ENCODE measurements around the gene CBX1. TPM values are rescaled to one million over a fixed set of nuclear protein-coding genes. Genes with fewer than 3 reads are reported as not detected.
A peak's percentile ranks its signal among the peaks of the same experiment; 100 is the strongest.
"Not testable (repeated sequence)": the region's sequence is repeated elsewhere in the genome, so short reads cannot be mapped to it uniquely, and the experiment has no call there.

CBX1 gene
- total RNA-seq, 2 experiments from 2014 or later: 55.3 to 56.7 TPM

GRCh38 chr17:48068491-48068961 is 32.8 kb downstream of the CBX1 start:
- DNase-seq: peak; percentile 24
- peaks cover 30% of the 10 kb centered on the region for H3K36me3 Mint-ChIP-seq
- H3K4me3 Mint-ChIP-seq: no peak overlapping the region
- intact Hi-C loops (cut with micrococcal nuclease): no loop called here
- H3K27ac Mint-ChIP-seq: no peak overlapping the region
- H3K4me1 Mint-ChIP-seq (ENCODE audit: low read depth): no peaks in the 10 kb centered on the region
- CTCF ChIA-PET: interaction anchor here (0.7 to 4.5 kb wide), 8 partner anchors 9 to 92 kb away, joined by 3 to 30 read pairs (median 5); no protein-coding TSS in a partner anchor
- POLR2A ChIA-PET: interaction anchor here (0.8 to 1.2 kb wide), 2 partner anchors 10 to 43 kb away, joined by 3 read pairs; no protein-coding TSS in a partner anchor
- H3K9me3 Mint-ChIP-seq: no peaks in the 10 kb centered on the region
- no peaks in the 10 kb centered on the region for H3K27me3 Mint-ChIP-seq

GRCh38 chr17:48067808-48068207 is 33.5 kb downstream of the CBX1 start:
- H3K9me3 Mint-ChIP-seq; H3K27ac Mint-ChIP-seq; intact Hi-C loops (cut with micrococcal nuclease); H3K4me3 Mint-ChIP-seq; H3K4me1 Mint-ChIP-seq (ENCODE audit: low read depth); H3K27me3 Mint-ChIP-seq; DNase-seq: not testable (repeated sequence)
- ChIA-PET CTCF (interaction anchor here (1.1 to 4.5 kb wide), 5 partner anchors 9 to 42 kb away, joined by 3 to 30 read pairs (median 6); no protein-coding TSS in a partner anchor), POLR2A (interaction anchor here (1.2 kb wide), 1 partner anchor 9 kb away, joined by 3 read pairs; no protein-coding TSS in a partner anchor)
- H3K36me3 Mint-ChIP-seq: peaks cover 28% of the 10 kb centered on the region

- no peak overlapping the region for H3K4me3 Mint-ChIP-seq
- H3K9me3 Mint-ChIP-seq: no peaks in the 10 kb centered on the region
- POLR2A ChIA-PET: interaction anchor here (0.9 kb wide), 1 partner anchor 12 kb away, joined by 3 read pairs; no protein-coding TSS in a partner anchor
- CTCF ChIA-PET: interaction anchor here (1.1 to 4.5 kb wide), 6 partner anchors 9 to 64 kb away, joined by 3 to 30 read pairs (median 5); no protein-coding TSS in a partner anchor
- no peaks in the 10 kb centered on the region for H3K4me1 Mint-ChIP-seq (ENCODE audit: low read depth)
- H3K36me3 Mint-ChIP-seq: peaks cover 31% of the 10 kb centered on the region
- DNase-seq: no peak
- H3K27me3 Mint-ChIP-seq: no peaks in the 10 kb centered on the region
- intact Hi-C loops (cut with micrococcal nuclease): no loop called here
- no peak overlapping the region for H3K27ac Mint-ChIP-seq
These were observed 34.0 kb downstream of the CBX1 start for GRCh38 chr17:48067245-48067644.

- POLR2A ChIA-PET: interaction anchor here (0.9 kb wide), 1 partner anchor 11 kb away, joined by 3 read pairs; no protein-coding TSS in a partner anchor
- CTCF ChIA-PET: interaction anchor here (1.1 to 4.5 kb wide), 6 partner anchors 9 to 65 kb away, joined by 3 to 30 read pairs (median 5); no protein-coding TSS in a partner anchor
- H3K27me3 Mint-ChIP-seq: no peaks in the 10 kb centered on the region
- intact Hi-C loops (cut with micrococcal nuclease): no loop called here
- H3K4me3 Mint-ChIP-seq: no peak overlapping the region
- peaks cover 32% of the 10 kb centered on the region for H3K36me3 Mint-ChIP-seq
- no peaks in the 10 kb centered on the region for H3K4me1 Mint-ChIP-seq (ENCODE audit: low read depth)
- H3K9me3 Mint-ChIP-seq: no peaks in the 10 kb centered on the region
- H3K27ac Mint-ChIP-seq: no peak overlapping the region
- DNase-seq: no peak
These were observed 34.6 kb downstream of the CBX1 start for GRCh38 chr17:48066656-48067055.

- intact Hi-C loops (cut with micrococcal nuclease): no loop called here
These were observed 35.1 kb downstream of the CBX1 start for GRCh38 chr17:48066192-48066591.

GRCh38 chr17:48064638-48065037 is 36.6 kb downstream of the CBX1 start:
- CTCF ChIA-PET: interaction anchor here (0.7 to 2.3 kb wide), 7 partner anchors 11 to 38 kb away, joined by 3 to 6 read pairs (median 3); no protein-coding TSS in a partner anchor
- Mint-ChIP-seq H3K36me3 (peaks cover 40% of the 10 kb centered on the region), H3K27me3 (no peaks in the 10 kb centered on the region), H3K4me3 (no peak overlapping the region), H3K9me3 (no peaks in the 10 kb centered on the region), H3K27ac (no peak overlapping the region), H3K4me1 (ENCODE audit: low read depth) (peaks cover 2% of the 10 kb centered on the region)
- POLR2A ChIA-PET: interaction anchor here (0.9 to 2.5 kb wide), 2 partner anchors 9 to 16 kb away, joined by 4 to 7 read pairs; partner anchors contain the start of gene NFE2L1
- intact Hi-C loops (cut with micrococcal nuclease): no loop called here
- DNase-seq: no peak

More at GRCh38 chr17:48066192-48066591, 35.1 kb downstream of the CBX1 start:
- ChIA-PET CTCF (interaction anchor here (1.1 to 4.5 kb wide), 5 partner anchors 10 to 65 kb away, joined by 3 to 30 read pairs (median 6); no protein-coding TSS in a partner anchor), POLR2A (no interaction called here)
- no peak overlapping the region for H3K4me3 Mint-ChIP-seq
- H3K36me3 Mint-ChIP-seq: peaks cover 32% of the 10 kb centered on the region
- no peak for DNase-seq
- H3K4me1 Mint-ChIP-seq (ENCODE audit: low read depth): no peaks in the 10 kb centered on the region
- no peak overlapping the region for H3K27ac Mint-ChIP-seq
- no peaks in the 10 kb centered on the region for H3K9me3 Mint-ChIP-seq
- H3K27me3 Mint-ChIP-seq: no peaks in the 10 kb centered on the region

GRCh38 chr17:48062273-48062672 is 39.0 kb downstream of the CBX1 start:
- CTCF ChIA-PET: interaction anchor here (2.1 kb wide), 1 partner anchor 37 kb away, joined by 7 read pairs; no protein-coding TSS in a partner anchor
- intact Hi-C loops (cut with micrococcal nuclease): no loop called here
- no peak for DNase-seq
- H3K4me3 Mint-ChIP-seq: no peak overlapping the region
- H3K4me1 Mint-ChIP-seq (ENCODE audit: low read depth): peaks cover 4% of the 10 kb centered on the region
- no peak overlapping the region for H3K27ac Mint-ChIP-seq
- no peaks in the 10 kb centered on the region for H3K27me3 Mint-ChIP-seq
- peaks cover 55% of the 10 kb centered on the region for H3K36me3 Mint-ChIP-seq
- H3K9me3 Mint-ChIP-seq: no peaks in the 10 kb centered on the region
- POLR2A ChIA-PET: interaction anchor here (2.3 to 3.2 kb wide), 2 partner anchors 10 to 14 kb away, joined by 6 to 17 read pairs; partner anchors contain the start of gene NFE2L1

- H3K4me1 Mint-ChIP-seq (ENCODE audit: low read depth): peaks cover 22% of the 10 kb centered on the region
- DNase-seq: no peak
- H3K4me3 Mint-ChIP-seq: no peak overlapping the region
- ChIA-PET CTCF (interaction anchor here (1.1 to 1.8 kb wide), 5 partner anchors 13 to 33 kb away, joined by 3 to 5 read pairs (median 4); no protein-coding TSS in a partner anchor), POLR2A (interaction anchor here (0.9 to 3.2 kb wide), 2 partner anchors 12 to 23 kb away, joined by 3 to 17 read pairs; partner anchors contain the start of gene NFE2L1)
- peaks cover 67% of the 10 kb centered on the region for H3K36me3 Mint-ChIP-seq
- no peaks in the 10 kb centered on the region for H3K9me3 Mint-ChIP-seq
- no peak overlapping the region for H3K27ac Mint-ChIP-seq
- H3K27me3 Mint-ChIP-seq: no peaks in the 10 kb centered on the region
- intact Hi-C loops (cut with micrococcal nuclease): no loop called here
These were observed 41.0 kb downstream of the CBX1 start for GRCh38 chr17:48060249-48060648.

- peaks cover 27% of the 10 kb centered on the region for H3K4me1 Mint-ChIP-seq (ENCODE audit: low read depth)
- POLR2A ChIA-PET: interaction anchor here (0.9 to 3.9 kb wide), 4 partner anchors 9 to 34 kb away, joined by 3 to 31 read pairs (median 3); partner anchors contain the start of gene NFE2L1
- intact Hi-C loops (cut with micrococcal nuclease): no loop called here
- H3K9me3 Mint-ChIP-seq: no peaks in the 10 kb centered on the region
- no peak overlapping the region for H3K27ac Mint-ChIP-seq
- CTCF ChIA-PET: interaction anchor here (0.9 to 1.1 kb wide), 2 partner anchors 9 to 14 kb away, joined by 3 to 6 read pairs; no protein-coding TSS in a partner anchor
- DNase-seq: no peak
- no peaks in the 10 kb centered on the region for H3K27me3 Mint-ChIP-seq
- H3K36me3 Mint-ChIP-seq: peaks cover 64% of the 10 kb centered on the region
- H3K4me3 Mint-ChIP-seq: no peak overlapping the region
These were observed 42.1 kb downstream of the CBX1 start for GRCh38 chr17:48059125-48059668.

- no peaks in the 10 kb centered on the region for H3K27me3 Mint-ChIP-seq
- H3K9me3 Mint-ChIP-seq: no peaks in the 10 kb centered on the region
- H3K36me3 Mint-ChIP-seq: peaks cover 64% of the 10 kb centered on the region
- H3K4me3 Mint-ChIP-seq: no peak overlapping the region
- ChIA-PET POLR2A (interaction anchor here (1.1 to 3.9 kb wide), 4 partner anchors 10 to 42 kb away, joined by 3 to 31 read pairs (median 3); partner anchors contain the start of gene NFE2L1), CTCF (interaction anchor here (0.7 to 4.3 kb wide), 6 partner anchors 10 to 620 kb away, joined by 3 to 25 read pairs (median 4); no protein-coding TSS in a partner anchor)
- intact Hi-C loops (cut with micrococcal nuclease): no loop called here
- H3K27ac Mint-ChIP-seq: peak overlapping the region; percentile 60
- H3K4me1 Mint-ChIP-seq (ENCODE audit: low read depth): peaks cover 31% of the 10 kb centered on the region
- no peak for DNase-seq
These were observed 42.7 kb downstream of the CBX1 start for GRCh38 chr17:48058393-48059124.

GRCh38 chr17:48057626-48058025 is 43.7 kb downstream of the CBX1 start:
- intact Hi-C loops (cut with micrococcal nuclease): no loop called here
- H3K4me1 Mint-ChIP-seq (ENCODE audit: low read depth): peaks cover 40% of the 10 kb centered on the region
- CTCF ChIA-PET: interaction anchor here (0.7 to 4.3 kb wide), 6 partner anchors 16 to 621 kb away, joined by 3 to 25 read pairs (median 4); partner anchors contain the start of gene COPZ2
- peak overlapping the region; percentile 99 for H3K27ac Mint-ChIP-seq
- DNase-seq: no peak
- H3K36me3 Mint-ChIP-seq: peaks cover 70% of the 10 kb centered on the region
- POLR2A ChIA-PET: interaction anchor here (1.2 to 3.9 kb wide), 2 partner anchors 10 to 43 kb away, joined by 3 to 31 read pairs; partner anchors contain the start of gene NFE2L1
- no peak overlapping the region for H3K4me3 Mint-ChIP-seq
- no peaks in the 10 kb centered on the region for H3K9me3 Mint-ChIP-seq
- no peaks in the 10 kb centered on the region for H3K27me3 Mint-ChIP-seq

All from activated CD4-positive, alpha-beta memory T cell treated with anti-CD3 and anti-CD28 coated beads for 36 hours (primary cell).